HG03108 (cell line): Measurements from ENCODE around the gene TSHZ1.

Experiments used
- ATAC-seq: cut with Tn5 transposase; IDR thresholded peaks from one replicate; pipeline ENCODE4 v1.9.1; 2021; ENCODE audit warnings: moderate library complexity; ENCODE audit not compliant: unreplicated experiment

Gene TSHZ1

DNA sequence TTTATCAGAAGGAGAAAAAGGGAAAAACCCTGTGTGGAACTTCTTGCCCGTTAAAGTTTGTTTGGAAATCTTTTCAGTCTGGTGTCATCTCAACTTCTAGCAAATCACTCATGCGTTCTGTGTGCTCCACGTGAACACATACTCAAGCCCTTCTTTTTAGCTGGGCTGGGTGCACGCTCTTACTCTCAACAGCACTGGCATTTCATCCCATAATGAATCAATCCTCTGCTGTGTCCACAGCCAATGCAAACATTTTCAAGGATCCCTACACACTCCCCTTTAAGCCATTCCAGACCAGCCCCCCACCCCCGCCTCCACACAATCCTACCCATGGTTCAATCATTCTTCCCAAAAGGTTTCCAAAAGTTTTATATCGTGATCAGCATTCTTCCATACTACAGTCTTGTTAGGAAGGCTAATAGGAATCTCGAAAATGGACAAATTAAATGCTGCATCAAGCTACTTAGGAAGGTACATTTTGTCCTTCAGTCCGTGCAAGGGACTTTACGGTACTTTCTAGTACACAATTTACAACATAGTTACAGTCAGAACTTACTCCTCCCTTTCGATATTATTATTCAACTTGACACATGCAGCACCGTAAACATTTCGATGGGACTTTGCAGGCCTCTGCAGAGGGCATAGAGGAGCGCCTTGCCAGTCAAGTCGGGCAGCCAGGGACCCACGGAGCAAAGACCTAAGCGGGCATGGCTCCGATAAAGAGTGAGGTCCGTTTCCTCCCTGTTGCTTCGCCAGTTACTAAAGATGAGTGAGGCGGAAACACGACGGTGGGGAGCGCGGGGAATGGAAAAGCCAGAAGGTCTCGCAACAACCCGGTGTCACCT lies 3.1 kb upstream of the TSHZ1 start:
- ATAC-seq = no peak

DNA sequence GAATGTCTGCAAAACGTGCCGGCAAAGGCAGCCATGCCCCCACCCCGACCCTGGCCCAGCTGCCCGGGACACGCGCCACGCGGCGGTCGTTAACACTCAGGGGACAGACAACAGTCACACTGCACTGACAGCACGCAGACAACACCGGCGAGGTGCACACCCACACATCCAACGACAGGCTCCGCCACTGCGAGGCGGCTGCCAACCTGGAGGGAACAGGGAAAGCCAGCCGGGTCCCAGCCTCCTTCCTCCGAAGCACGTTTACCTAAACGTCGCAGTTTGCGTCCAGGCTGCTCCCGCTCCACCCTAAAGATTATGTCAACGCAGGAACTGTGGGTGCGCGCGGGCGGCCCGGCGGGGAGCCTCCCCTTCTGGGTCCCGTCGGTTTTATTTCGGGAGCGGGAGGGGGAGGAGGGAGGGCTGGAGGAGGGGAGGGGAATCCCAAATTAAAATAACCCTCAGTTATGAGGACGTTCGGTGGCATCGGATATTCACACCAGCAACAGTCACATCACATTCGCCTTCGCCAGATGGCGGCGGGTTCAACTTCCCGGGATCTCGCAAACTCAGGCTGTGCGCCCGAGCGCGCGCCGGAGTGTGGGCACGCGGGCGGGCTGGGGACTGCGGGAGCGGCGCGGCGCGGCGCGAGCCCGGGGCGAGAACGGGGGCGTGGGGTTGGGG lies 2.3 kb upstream of the TSHZ1 start:
- ATAC-seq = peak; percentile 2

DNA sequence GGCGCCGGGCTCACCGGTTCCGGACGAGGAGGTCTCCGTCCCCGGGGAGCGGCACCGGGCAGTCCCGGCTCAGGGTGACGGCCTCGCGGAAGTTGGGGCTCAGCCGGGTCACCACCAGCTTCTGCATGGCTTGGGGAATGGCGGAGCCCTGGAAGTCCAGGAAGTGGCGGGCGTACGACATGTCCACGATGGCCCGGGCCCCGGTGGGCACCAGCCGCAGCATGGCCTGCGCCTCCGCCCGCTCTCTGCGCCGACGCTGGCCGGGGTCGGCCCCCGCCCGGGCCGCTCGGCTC lies 1.8 kb upstream of the TSHZ1 start:
- ATAC-seq = peak; percentile 5

DNA sequence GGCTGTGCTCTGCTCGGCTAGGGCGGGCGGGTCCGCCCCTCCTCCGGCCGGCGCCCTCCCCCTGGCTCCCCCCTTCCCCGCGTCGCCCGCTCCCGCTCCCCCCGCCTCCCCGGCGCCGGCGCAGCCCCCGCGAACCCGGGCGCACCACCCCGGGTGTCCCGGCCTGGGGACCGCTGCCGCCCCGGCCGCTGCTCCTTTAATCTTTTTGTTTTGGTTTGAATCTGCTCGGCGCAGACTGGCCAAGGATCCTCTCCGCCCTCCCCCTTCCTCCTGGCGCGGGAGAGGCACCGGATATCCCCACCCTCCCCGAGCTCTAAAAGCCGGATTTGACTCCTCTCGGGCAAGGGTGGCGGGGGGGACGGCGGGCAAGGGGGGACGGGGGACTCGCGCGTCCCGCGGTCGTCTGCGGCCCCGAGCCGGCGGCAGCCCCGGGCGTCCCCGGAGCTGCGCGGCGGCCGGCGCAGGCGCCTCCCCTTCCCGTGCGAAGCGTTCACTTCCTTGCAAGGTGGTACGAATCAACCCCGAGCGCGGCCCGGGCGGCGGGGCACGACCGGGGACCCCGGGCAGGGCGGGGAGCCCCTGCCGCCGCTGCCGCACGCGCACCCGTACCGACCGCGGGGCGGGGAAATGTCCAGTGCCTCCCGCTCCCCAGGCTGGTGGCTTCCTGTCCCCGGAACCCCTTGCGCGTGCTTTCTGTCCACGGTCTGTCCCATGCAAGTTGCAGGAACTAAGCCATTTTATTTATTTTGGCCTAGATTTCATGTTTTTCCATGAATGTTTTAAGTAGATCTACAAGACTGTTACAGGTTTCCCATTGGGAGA lies 1.3 kb upstream of the TSHZ1 start, which contains the start of gene PTGR3:
Gene PTGR3 (minus strand): TSS at position 11 of the 822 bp plus-strand sequence. CDS start 81 bp downstream, outside the sequence.
- peak; percentile 44 for ATAC-seq

DNA sequence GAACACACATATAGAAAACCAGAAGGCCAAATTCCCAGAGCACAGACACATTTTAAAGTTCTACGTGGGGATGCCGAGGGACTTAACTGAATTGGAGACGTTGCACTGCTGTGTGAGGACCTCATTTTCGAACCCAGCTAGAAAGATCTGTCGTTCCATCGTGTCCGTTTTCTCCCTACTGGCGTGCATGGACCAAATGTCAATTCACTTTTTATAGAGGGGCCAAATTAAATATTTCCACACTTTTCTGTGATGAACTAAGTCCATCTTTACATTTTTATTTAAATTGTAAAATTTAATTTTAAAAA lies 692 bp upstream of the TSHZ1 start:
- no peak for ATAC-seq

DNA sequence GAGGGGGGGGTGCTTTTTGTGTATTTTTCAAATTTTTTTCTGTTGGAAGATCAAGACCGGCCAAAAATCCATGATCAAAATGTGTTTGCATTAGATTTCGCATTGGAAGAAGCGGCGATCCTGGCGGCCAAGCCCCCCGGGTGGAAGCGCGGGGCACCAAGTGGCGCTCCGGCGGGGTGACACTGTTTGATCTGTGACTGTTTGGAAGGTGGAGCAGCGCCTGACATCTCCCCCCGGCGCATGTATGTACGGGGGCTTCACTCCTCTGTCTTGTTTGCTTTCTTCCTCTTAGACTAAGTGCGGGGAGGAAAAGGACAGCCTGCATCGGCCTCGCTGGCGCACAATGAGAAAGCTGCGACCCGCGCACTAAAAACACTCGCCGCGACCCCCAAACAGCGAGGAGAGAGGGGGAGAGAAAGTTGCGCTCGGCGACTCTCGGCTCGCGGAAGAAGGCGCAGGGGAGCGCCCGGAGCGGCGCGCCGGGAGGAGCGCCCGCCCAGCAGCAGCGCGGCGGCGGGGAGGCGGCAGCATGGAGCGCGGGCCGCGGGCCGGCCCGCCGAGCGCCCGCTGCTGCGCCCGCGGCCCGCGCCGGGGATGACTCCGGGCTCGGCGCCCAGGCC lies 515 bp downstream of the TSHZ1 start:
- no peak for ATAC-seq

DNA sequence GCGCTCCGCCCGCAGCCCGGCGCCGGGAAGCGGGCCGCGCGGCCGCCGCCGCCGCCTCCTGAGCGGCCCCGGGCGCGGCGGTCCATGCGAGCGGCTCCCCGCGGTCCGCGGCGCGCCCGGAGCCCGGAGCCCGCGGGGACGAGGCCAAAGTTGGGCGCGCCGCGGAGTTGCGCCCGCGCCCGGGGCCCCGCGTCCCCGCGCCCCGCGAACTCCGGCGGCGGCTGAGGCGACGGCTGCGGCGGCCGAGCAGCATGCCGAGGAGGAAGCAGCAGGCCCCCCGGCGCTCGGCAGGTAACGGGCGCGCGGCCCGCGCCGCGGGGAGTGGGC lies 992 bp downstream of the TSHZ1 start:
- no peak for ATAC-seq

DNA sequence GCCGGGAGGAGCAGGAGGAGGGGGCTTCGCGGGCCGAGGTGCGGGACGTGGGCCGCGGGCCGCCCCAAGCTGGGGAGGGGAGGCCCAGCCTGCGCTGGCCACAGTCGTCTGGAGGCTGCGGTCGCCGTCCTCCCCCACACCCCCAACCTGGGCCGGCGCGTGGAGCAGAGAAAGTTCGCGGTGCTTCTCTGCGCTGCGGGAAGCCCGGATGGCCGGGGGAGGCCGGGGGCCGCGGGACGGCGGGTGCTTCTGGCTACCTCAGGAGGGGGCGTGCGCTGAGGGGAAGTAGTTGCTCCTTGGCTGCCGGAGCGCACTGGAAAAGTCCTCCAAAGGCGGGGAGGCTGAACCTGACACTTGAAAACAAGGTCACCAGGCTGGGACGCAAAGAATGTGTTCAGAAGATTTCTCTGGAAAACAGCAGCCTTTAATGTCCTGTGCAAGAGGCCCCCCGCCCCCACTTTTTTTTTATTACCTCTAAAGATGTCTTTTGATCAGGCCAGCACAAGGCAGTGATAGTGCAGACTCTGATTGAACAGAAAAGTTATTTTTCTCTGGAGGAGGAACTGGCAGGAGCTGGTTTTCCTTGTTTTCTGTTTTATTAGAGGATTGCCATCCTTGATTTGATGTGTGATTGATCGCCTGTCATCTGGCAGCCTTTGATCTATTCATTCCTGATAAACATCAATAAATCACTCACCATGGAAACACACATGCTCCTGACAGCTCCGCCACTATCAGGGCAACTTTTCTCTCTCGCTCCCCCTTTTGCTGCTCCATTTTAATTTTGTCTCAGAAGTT lies 1.6 kb downstream of the TSHZ1 start:
- ATAC-seq = no peak

DNA sequence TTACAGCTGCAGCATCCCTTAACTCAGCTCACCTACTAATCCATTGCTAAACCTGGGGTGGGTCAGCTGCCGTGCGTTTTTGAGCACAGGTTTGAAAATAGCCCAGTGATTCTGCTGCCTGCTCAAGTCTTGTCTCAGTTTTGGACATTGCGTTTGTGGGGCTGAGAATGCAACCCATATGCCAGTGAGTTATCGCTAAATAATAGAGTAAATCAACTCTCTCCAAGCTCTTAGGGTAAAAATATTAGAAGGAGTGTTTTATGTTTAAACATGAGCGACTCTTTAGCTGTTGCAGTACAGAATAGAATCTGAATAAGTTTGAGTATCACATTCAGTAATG lies 2.1 kb downstream of the TSHZ1 start:
- ATAC-seq = no peak

DNA sequence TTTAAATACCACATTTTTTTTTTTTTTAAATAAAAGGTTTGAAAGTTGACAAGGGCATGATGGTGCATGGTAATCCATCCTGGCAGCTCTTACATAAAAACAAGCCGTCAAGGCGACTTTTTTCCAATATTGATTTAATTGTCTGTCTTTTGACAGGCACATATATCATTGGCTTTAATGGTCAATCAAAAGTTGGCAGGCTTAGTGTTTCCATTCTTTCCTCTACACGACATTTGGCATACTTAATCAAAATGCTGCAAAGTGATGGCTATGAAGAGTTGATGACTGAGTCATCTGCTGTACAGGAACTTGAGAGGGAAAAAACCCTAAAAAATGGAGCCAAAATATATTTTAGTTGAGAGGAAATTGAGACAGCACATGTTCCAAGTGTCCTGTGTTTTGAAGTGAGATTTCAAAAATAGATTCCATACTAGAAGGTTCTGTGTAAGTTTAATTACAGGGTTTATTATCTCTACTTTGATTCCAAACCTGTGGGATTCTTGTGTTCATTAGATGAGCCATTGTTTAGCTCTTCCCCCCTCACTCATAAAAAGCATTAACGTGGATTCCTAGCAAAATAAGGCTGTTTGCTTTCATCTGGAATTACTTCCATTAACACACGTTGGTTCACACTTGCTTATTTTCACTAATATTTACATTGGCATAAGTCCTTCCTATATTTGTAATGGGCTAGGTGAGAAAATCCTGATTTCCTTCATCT lies 3.2 kb downstream of the TSHZ1 start:
- ATAC-seq = no peak

DNA sequence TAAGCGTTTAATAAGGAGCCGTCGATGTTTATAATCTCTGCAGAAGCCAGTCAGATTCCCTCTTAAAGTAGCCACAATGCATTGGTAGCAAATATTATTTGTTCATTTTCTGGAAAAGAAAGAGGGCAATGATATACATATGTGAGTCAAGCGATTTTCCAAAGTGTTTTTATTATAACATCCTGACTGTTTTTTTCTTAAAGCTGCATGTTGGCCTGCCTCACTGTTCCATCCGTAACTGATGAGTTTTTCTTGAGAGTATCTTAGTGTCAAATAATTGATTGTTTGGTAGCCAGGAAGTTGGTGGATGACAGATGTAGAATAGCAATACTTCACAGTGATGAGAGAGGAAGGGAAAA lies 3.7 kb downstream of the TSHZ1 start:
- no peak for ATAC-seq

DNA sequence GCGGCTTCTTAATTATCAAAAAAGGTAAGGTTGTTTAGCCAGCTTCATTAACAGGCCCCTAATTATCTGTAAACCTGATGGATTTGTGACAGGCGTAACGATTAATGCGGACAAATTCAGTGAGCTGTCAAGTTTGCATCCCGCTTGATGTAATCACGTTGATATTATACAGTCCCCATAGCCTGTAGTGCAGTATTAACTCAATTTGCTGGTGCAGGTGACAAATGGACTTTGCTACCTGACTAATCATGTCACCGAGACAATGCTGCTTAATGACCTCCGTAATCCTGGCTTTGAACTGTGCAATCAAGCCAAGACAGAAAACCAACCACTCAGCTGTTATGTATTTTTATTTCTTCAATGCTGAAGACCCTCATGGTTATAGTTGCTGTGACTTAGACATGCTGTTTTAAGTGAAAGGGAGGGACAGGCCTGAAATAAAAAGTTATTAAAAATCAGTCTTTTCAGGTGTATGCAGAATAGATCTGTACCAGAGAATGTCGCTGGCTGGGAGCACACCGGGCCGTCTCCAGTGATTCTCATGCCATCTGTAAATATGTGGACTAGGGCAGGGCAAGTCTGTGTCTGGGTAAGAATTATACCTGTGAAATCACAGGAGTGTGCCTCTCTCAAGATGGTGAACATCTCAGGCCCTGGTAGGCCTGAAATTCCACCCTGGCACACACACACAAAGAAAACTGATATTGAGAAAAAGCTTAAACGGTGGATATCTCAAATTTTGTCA lies 4.3 kb downstream of the TSHZ1 start:
- no peak for ATAC-seq

DNA sequence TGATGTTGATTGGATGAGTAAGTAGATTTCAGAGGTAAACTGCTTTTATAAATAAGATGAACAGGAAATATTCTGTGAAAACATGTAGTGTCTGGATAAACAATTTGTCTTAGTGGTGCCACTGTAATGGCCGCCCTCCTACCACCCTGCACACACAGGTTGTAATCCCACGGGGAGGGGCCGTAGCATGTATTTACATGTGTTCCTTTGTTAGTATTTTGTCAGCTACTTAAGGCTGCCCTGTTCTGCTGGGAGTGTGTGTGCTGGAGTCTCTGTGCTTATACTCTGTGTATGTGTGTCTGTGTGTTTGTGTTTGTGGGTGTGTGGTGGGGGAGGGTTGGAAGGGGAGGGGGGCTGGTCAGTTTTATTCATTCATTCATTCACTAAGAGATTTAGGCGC lies 5.1 kb downstream of the TSHZ1 start:
- no peak for ATAC-seq

DNA sequence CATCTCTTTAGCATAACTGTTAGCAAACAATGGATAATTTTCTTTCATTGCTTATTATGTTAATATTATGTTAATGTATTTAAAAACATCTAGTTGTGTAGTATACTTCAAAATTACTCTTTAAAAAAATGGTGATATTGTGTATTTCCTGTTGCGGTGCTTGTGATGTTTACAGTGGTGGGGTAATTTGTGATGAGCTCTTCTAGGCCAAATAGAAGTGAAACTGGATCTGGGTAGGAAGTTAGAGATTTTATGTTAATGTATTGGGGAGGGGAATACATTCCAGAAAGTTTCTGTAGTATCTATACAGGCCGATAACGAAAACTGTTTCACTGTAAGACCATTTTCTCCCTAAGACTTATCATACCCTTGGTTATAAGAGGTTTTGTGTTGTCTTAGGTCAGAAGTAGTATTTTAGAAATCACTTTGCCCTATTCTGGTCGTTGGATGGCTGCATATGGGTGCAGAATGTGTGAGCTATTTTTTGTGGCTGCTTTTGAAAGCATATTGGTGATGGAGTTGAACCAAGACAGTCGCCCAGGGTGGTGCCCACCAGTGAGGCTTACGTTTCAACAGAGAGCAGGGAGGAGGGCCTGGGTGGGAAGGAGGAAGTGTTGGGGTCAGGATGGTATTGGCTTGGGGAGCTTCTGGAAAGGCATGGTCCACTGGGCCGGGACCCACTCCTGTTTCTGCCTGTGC lies 5.8 kb downstream of the TSHZ1 start:
- ATAC-seq = no peak

DNA sequence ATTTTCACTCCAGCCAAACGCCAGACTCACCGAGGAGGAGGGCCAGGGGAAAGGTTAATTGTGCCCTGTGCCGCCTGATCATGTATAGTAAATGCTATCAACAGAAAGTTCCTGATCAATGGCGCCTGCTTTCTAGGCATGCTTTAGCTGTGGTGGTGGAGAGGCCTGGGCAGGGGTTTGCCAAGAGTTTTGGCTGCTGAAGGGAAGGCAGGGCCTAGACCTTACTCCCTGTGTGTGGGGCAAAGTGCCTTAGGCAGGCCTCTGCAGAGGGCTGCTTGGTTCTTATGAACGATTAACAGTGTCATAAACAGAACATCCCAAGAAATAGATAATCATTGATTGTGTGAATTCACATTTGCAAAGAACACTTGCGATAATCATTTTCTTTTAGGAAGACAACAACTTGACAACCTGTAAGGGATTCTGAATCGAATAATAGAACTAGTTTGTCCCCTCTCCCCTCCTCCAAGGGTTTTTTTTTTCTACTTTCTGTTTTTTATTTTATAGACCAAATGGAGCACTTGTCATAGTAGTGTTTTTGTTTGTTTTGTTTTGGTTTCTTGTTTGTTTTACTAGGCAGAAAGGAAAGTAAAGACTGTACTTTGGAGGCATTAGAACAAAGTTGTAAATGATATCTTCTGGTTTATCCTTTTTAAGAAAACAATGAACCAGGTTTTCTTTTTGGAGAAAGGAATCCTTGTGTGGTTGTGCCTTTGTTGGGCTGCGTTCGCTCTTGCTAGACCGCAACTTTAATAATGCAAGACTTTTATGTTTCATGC lies 6.5 kb downstream of the TSHZ1 start:
- ATAC-seq = no peak

DNA sequence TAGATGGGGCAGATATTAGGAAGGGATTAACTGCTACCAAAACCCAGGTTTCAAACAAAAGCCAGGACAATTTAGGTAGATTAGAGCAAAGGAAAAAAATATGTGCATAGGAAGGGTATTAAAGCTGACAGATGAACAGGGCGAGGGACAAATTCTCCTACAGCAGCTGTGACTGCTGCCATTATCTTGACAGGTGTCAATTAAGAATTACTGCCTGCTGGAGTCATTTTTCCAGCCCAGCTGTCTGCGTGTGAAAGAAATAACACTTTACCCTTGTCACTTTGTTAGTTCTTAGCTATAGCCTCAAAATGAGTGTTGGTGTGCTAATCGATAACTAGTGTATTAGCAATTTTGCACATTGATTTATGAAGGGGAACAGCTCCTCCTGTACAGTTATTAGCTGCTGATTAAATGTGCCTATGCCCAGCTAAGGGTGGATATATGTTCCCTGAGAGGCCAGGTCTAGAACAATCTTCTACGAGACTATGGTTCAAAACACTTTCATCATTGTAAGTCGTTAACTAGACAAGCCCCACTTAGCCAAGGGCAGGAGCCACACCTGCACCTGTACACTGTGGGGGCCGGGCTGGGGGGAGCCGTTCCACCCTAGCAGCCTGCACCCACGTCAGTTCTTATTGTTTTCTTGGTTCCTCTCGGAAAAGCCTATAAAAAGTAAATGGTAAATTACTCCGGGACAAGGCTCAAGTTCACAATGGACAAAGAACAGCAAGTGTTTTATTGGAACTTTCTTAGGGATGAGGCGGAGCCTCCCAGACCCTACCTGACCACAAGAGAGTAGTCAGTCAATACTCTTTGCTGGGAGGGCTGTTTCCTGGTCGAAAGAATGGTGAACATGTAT lies 7.7 kb downstream of the TSHZ1 start:
- ATAC-seq = no peak

DNA sequence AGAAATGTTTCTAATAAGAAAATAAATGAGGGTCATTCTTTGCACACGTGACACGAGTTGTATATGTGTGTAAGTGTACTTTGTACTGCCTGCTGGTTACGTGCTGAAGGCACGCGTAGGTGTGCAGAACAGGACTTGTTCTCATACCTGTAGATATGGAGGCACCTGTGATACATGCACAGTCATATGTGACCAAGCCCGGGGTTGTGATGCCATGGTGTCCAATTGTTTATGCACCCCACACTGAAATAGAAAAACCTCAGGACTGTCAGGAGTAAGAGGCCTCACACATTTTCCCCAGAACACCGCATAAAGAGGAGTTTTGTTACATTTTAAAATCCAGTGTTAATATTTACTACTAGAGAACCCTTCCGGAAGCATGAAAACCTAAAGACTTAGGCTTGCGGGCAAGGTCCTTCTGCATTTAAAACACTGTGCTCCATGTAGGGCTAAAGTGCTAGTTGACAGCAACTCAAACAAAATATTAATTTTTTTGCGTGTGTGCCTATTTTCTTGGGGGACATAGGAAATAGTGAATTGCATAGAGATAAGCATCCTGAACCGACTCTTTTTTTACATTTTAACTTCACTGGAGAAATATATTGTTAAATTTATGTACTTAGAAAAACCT lies 9.3 kb downstream of the TSHZ1 start:
- no peak for ATAC-seq
